Activated CD4-positive, CD25-positive, alpha-beta regulatory T cell (primary cell): ENCODE data around the gene KCNJ10.
A peak's percentile ranks its signal among the peaks of the same experiment; 100 is the strongest.
"Not testable (repeated sequence)": the region's sequence is repeated elsewhere in the genome, so short reads cannot be mapped to it uniquely, and the experiment has no call there.

Experiments used
- DNase-seq, 4 experiments: peaks; one replicate each; lab custom pipeline; 2025; lab: John Stamatoyannopoulos, UW

KCNJ10 gene

GRCh38 chr1:160061369-160062229, 8.4 kb downstream of the KCNJ10 start:
- DNase-seq: no peak

GRCh38 chr1:160058087-160058486, 11.9 kb downstream of the KCNJ10 start:
- DNase-seq: no peak

- no peak for DNase-seq
Observed at GRCh38 chr1:160056648-160057169, 13.3 kb downstream of the KCNJ10 start.

GRCh38 chr1:160053548-160054365, 16.2 kb downstream of the KCNJ10 start:
- no peak for DNase-seq

DNA sequence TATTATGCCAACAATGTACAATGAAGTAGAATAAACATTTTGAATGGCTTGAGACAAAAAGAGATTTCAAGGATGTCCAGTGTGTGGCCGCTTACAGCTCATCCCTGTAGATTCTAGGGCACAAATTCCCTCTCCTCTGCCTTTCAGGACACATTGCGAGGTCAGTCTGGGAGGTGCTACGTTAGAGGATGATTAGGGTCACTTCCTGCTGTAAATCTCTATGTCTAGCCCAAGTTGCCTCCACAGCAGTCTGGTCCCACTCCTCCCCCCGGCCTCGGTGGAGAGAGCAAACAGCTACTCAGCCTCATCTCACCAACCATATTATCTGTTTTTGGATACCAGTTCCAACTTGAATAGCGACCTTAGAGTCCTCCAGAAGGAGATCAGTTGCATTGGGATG, 17.0 kb downstream of the KCNJ10 start:
- DNase-seq: no peak

DNA sequence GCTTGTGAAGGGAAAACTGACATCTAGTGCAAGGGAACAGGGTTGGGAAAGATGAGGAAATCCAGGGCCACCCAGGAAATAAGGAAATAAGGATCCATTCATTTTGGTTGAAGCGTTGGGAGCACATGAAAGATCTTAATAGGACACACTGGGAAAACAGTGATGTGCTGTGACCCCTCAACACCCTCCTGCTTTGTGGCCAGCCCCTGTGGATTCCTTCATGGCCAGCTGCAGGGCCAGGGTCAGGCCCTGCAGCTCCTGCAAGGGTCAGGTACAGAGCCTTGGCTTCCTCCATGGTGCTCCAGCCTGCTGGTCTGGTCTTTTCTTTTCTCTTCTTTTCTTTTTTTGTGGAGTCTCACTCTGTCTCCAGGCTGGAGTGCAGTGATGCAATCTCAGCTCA, 19.3 kb downstream of the KCNJ10 start:
- no peak for DNase-seq

DNA sequence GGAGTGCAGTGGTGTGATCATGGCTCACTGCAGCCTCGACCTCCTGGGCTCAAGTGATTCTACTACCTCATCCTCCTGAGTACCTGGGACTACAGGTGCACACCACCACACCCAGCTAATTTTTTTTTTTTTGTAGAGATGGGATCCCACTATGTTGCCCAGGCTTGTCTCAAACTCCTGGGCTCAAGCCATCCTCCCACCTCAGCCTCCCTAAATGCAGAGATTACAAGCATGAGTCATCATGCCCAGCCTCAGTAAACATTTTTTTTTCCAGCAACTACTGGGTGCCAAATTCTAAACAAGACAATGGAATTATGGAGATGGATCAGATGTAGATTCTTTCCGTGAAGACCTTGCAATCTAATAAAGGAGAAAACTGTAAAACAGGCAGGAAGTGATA, 19.8 kb downstream of the KCNJ10 start:
- DNase-seq: not testable (repeated sequence)

DNA sequence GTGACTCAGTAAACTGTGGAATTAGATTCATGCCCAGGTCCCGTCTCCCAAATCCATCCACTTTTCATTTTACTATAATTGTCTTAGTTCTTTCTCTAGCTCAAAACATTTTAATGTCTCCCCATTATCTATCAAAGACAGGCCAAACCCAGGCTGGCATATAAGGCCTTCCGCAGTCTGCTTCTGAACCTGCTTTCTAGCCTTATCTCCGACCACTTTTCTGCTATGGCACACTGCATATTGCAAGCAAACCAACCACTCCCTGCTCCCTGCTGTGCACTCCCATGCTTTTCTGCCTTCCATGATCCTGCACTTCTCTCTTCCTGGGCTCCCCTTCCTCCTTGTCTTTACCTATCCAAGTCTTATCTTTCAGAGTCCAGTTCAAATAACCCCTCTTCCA, 20.9 kb downstream of the KCNJ10 start:
- no peak for DNase-seq

DNA sequence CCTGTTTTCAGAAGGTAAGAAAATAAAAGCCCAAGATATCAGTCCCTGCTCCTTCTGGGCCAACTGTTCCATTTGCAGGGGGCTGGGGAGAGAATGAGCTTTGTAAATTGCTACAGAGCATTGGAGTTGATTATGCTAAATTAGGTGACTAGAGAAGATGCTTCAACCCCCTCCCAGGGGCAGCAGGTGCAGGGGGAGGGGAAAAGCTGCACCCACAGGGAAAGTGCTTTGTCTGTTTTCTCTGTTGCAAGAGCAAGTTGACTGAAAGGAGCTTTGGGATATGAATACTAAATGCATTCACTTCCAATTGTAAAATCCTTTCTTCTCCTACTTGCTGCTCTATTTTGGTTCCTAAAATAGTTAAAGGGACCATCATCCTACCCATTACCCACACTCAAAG, 21.6 kb downstream of the KCNJ10 start:
- DNase-seq: no peak

DNA sequence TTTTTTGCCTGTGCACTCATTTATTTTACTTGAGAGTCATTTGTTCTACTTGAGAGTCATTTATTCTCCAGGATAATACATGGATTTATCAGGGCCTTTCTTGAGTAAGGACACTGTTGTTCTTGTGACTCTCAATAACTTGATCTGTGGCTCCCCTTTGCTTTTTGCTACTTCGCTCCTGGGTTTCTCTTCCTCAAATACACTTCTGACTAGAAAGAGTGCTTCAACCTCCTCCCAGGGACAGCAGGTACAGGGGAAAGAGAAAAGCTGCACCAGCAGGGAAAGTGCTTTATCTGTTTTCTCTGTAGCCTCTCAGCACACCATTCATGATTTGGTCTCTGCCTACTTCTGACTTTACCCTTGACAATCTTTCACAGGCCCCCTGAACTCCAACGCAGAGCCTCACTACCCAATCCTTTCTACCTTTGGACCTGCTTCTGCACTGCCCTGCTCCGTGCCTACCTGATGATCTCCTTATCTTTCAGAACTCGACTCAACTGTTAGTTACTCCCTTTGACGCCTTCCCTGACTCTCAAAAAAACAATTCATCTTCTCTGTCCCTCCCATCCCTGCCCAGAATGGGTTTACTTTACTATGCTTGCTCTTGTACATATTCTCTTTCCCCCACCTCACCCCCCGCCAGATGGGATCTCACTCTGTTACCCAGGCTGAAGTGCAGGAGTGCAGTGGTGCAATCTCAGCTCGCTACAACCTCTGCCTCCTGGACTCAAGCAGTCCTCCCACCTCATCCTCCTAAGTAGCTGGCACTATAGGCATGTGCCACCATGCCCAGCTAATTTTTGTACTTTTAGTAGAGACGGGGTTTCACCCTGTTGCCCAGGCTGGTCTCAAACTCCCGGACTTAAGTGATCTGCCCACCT, 22.6 kb downstream of the KCNJ10 start:
- no peak for DNase-seq

GRCh38 chr1:160046494-160047110, 23.4 kb downstream of the KCNJ10 start:
- DNase-seq: no peak

DNA sequence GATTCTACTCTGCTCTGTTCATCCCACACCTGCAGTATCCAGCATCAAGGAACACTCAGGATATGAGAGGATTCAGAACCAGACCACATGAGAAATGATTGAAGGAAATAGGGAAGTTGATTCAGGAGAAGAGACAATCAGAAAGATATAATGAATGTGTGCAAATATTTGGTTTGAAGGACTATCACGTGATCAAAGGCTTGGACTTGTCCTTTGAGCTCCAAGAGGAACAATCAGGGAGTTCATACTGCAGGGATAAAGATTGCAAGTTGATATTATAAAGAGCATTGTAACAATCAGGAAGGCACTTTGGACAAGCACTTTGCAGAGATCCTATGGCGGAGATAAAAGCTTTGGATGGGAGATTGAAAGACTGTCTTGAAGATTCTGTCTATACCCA, 24.3 kb downstream of the KCNJ10 start:
- no peak for DNase-seq

DNA sequence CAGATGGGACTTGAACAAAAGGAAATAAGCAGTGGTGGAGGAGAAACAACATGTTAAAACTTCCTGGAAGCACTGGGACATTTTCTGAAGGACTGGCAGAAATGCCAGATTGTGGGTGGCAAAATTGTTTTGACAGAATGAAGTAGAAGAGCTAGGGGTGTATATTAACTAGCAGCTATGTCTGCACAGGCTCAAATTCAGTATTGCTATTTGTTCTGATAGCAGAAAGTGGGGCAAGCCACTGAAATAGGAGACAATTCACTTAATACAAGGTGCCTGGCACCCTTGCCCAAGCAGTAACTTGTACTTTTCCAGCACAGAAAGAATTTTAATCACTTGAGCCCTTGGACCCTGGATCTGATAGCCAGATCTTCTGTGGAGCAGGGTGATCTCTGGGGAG, 26.4 kb downstream of the KCNJ10 start:
- no peak for DNase-seq

DNA sequence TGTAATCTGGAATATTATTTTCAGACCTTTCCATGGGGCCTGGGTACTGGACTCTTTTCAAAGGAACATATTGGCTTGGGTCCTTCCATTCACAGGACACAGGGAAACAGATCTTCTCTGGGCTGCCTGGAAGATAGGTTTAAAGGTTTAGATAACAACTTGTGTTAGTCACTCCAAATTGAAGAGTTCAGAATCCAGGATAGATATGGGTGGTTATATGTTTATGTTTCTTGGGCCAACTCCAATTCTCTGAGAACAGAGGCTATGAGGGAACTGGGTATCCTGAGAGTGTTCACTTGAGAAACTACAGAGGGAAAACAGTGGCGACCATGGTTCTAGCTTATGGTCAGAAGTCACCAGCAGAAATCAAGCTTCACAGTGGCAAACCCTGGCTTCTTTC, 29.5 kb downstream of the KCNJ10 start:
- DNase-seq: no peak

GRCh38 chr1:160032165-160032820, 37.7 kb downstream of the KCNJ10 start:
- DNase-seq: no peak

- peak; percentile 86 to 91 (median 88) for DNase-seq
Observed at GRCh38 chr1:160031365-160032164, 38.4 kb downstream of the KCNJ10 start, which contains the start of gene PIGM. PIGM (minus strand) TSS chr1:160031990; CDS start chr1:160031739, 251 bp downstream.

DNA sequence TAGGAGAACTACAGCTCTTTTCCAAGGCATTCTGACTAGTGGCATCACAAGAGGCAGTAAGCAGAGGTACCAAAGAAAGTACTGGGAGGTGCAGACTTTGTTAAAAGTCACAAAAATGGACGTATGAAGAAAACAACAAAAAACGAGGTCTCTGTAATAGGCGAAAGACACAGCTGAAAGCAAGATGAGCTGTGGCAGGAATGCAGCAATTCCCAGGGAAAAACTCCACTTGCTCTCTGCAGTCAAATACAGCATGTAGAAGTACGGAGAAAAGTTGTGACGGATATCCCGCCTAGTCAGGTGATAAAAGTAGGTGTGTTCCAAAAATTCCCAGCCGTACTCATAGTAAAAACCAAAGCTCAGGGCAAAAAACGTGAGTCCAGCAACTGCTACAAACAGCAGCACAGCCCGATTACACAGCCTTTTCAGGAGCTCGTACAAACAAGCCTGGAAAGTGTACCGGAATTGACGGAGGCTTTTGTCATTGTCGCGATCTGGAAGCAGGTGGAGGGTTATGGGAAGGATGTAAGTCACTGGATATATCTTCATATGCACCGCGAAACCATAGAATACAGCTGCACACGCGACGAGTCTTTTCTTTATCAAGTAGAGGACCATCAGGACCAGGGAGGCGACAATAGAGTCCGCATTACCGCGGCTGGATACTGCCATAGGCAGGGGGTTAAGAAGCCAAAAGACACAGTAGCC, 39.1 kb downstream of the KCNJ10 start:
- no peak for DNase-seq

DNA sequence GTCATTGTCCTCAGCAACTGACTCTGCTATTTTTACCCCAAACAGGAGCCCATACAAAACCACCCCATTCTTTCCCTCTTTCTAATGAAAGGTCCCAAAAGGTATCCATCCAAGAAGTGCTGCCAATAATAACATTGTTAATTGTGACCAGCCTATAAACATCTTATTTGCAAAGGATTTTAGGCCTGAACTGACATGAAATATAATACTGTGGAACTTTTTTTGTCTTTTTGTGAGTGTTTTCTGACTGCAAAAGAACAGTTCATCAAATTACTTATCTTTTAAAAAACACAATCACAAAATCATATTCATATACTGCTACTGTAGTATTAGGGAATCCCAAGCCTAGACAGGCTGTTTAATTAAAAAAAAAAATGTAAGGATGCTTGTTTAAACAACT, 41.5 kb downstream of the KCNJ10 start:
- DNase-seq: no peak

DNA sequence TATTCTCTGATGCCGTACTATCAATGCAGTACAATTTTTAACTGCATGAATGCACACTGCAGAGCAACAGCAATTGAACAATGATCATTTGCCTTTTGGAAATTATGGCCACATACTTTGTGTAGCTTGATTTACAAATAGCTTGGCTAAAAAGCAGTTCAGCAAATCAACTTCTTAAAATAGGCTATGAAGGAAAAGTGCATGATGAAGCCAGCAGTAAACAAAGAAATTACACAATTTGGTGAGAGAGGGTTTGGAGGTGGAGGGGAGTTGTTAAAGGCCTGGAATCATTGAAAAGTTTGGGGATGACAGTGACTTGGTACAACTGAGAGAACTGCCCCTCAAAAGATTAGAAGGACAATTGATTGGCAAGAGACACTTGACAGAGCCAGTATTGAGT, 44.6 kb downstream of the KCNJ10 start:
- DNase-seq: no peak
